Mammary epithelial cell (primary cell): ENCODE data around the gene TAOK1.

Experiments used
- EZH2 ChIP-seq: IDR thresholded peaks from 2 replicates; pipeline ENCODE4 v1.6.1; 2012; ENCODE audit warnings: low read length, inconsistent platforms, borderline replicate concordance
- TF ChIP-seq, protein P1 (sequence below), 2 donors: IDR thresholded peaks in 1 of 2; conservative IDR thresholded peaks in 1 of 2; 2 replicates each; pipeline ENCODE4 v1.5.1; 2011 to 2012; ENCODE audit warnings: inconsistent platforms in 2 of 2, low read length in 2 of 2, mild to moderate bottlenecking in 2 of 2, control low read depth in 1 of 2, low read depth in 1 of 2; ENCODE audit not compliant: insufficient read depth in 1 of 2; ENCODE audit errors: extremely low read depth in 1 of 2

DNA sequence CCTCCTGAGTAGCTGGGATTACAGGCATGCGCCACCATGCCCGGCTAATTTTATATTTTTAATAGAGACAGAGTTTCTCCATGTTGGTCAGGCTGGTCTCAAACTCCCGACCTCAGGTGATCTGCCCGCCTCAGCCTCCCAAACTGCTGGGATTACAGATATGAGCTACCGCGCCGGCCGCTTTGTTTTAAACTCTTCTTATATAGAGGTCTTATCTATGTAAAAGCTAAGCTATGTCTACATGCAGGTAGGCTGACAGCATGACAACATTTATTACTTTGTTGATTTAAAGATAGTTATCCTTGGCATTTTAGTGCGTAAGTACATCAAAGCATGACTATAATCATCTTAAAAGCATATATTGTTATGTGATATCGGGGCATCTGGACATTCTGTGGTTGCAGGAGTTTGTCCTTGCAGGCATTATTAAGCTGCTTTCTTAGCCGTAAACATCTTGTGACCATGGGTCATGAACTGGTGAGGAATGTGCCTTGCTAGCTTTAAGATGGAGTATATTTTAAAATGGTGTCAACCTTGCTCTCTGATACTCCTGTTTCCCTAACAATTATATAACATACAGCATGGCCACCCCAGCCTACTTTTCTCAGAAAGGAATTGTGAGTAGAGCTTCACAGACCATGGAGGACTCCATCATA lies 45.8 kb upstream of the TAOK1 start:
- TF ChIP-seq, protein P1, sequence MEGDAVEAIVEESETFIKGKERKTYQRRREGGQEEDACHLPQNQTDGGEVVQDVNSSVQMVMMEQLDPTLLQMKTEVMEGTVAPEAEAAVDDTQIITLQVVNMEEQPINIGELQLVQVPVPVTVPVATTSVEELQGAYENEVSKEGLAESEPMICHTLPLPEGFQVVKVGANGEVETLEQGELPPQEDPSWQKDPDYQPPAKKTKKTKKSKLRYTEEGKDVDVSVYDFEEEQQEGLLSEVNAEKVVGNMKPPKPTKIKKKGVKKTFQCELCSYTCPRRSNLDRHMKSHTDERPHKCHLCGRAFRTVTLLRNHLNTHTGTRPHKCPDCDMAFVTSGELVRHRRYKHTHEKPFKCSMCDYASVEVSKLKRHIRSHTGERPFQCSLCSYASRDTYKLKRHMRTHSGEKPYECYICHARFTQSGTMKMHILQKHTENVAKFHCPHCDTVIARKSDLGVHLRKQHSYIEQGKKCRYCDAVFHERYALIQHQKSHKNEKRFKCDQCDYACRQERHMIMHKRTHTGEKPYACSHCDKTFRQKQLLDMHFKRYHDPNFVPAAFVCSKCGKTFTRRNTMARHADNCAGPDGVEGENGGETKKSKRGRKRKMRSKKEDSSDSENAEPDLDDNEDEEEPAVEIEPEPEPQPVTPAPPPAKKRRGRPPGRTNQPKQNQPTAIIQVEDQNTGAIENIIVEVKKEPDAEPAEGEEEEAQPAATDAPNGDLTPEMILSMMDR (conservative IDR thresholded peaks at IDR 0.05 in 1 of 2, IDR thresholded peaks at IDR 0.05 in 1 of 2; ENCODE audit: extremely low read depth in 1 of 2, insufficient read depth in 1 of 2, low read depth in 1 of 2, low read length in 2 of 2): no peak
- TF ChIP-seq EZH2: no peak
